Measurements from ENCODE around the gene CACNA1C. TPM values are rescaled to one million over a fixed set of nuclear protein-coding genes. Genes with fewer than 3 reads are reported as not detected.

CACNA1C gene
- total and polyA plus RNA-seq, 2 donors (not counting 1 experiment from before 2014, with no cell fraction given) = 0.01 to 0.02 TPM

GRCh38 chr12:2288875-2289274 is 236.1 kb downstream of the CACNA1C start:
- Histone ChIP-seq H3K36me3 (replicated peaks in 1 of 2; ENCODE audit: control extremely low read depth in 1 of 2, control insufficient read depth in 1 of 2, extremely low read depth in 1 of 2, insufficient read depth in 2 of 2, low read length in 1 of 2) (no peaks in the 10 kb centered on the region), H4K20me1 (ENCODE audit: control insufficient read depth, insufficient read depth, low read length, poor library complexity, severe bottlenecking) (no peaks in the 10 kb centered on the region), H3K4me3 (ENCODE audit: control extremely low read depth in 1 of 5, extremely low read depth in 1 of 5, insufficient read depth in 1 of 5, low read depth in 2 of 5, low read length in 4 of 5) (no peak overlapping the region), H3K27ac (ENCODE audit: low read length in 2 of 2) (no peak overlapping the region), H3K9ac (ENCODE audit: low read length) (no peak overlapping the region), H3K4me2 (replicated peaks; ENCODE audit: low read depth, low read length, poor library complexity, severe bottlenecking) (no peak overlapping the region), H3K27me3 (replicated peaks in 1 of 4; ENCODE audit: control extremely low read depth in 1 of 4, control insufficient read depth in 3 of 4, insufficient read depth in 4 of 4, low read length in 3 of 4) (peaks cover 0 to 14% (median under 1%) of the 10 kb centered on the region in 4 experiments), H2AFZ (ENCODE audit: insufficient read depth, low read depth, low read length, poor library complexity, severe bottlenecking) (no peak overlapping the region), H3K9me3 (ENCODE audit: control extremely low read depth in 1 of 3, control insufficient read depth in 2 of 3, insufficient read depth in 1 of 3, low read length in 2 of 3) (no peaks in the 10 kb centered on the region), H3K79me2 (ENCODE audit: control insufficient read depth, insufficient read depth, low read length) (no peaks in the 10 kb centered on the region), H3K4me1 (ENCODE audit: control insufficient read depth in 2 of 2, insufficient read depth in 2 of 2, low read length in 2 of 2) (no peaks in the 10 kb centered on the region)
- Mint-ChIP-seq H3K4me1 (peaks cover 9% of the 10 kb centered on the region), H3K27me3 (peaks cover 19% of the 10 kb centered on the region), H3K27ac (no peak overlapping the region), H3K4me3 (no peak overlapping the region), H3K9me3 (ENCODE audit: insufficient read depth) (no peaks in the 10 kb centered on the region)
- intact Hi-C loops (cut with micrococcal nuclease) = no loop called here
- ChIA-PET CTCF (interaction anchor here (1.3 kb wide), 1 partner anchor 12 kb away, joined by 4 read pairs; no protein-coding TSS in a partner anchor), POLR2A (no interaction called here)
- no CpG with 5 or more reads among the region's 5 CpGs for WGBS (ENCODE audit: insufficient coverage)
- TF ChIP-seq CTCF (IDR thresholded peaks at IDR 0.05) (no peak), EZH2 (IDR thresholded peaks at IDR 0.05; ENCODE audit: borderline replicate concordance, insufficient read depth, low read depth, low read length, poor library complexity, severe bottlenecking) (no peak)
- DNase-seq (no peak), ATAC-seq (ENCODE audit: low read depth) (no peak)

GRCh38 chr12:2289525-2289924 is 236.7 kb downstream of the CACNA1C start:
- no peak overlapping the region for H3K27ac Mint-ChIP-seq
- Histone ChIP-seq H3K79me2 (ENCODE audit: control insufficient read depth, insufficient read depth, low read length) (no peaks in the 10 kb centered on the region), H3K4me3 (ENCODE audit: control extremely low read depth in 1 of 5, extremely low read depth in 1 of 5, insufficient read depth in 1 of 5, low read depth in 2 of 5, low read length in 4 of 5) (no peak overlapping the region), H3K4me1 (ENCODE audit: control insufficient read depth in 2 of 2, insufficient read depth in 2 of 2, low read length in 2 of 2) (no peaks in the 10 kb centered on the region), H3K36me3 (replicated peaks in 1 of 2; ENCODE audit: control extremely low read depth in 1 of 2, control insufficient read depth in 1 of 2, extremely low read depth in 1 of 2, insufficient read depth in 2 of 2, low read length in 1 of 2) (no peaks in the 10 kb centered on the region), H3K4me2 (replicated peaks; ENCODE audit: low read depth, low read length, poor library complexity, severe bottlenecking) (no peak overlapping the region), H4K20me1 (ENCODE audit: control insufficient read depth, insufficient read depth, low read length, poor library complexity, severe bottlenecking) (no peaks in the 10 kb centered on the region), H3K27ac (ENCODE audit: low read length in 2 of 2) (no peak overlapping the region), H3K9ac (ENCODE audit: low read length) (no peak overlapping the region), H3K9me3 (ENCODE audit: control extremely low read depth in 1 of 3, control insufficient read depth in 2 of 3, insufficient read depth in 1 of 3, low read length in 2 of 3) (no peaks in the 10 kb centered on the region), H3K27me3 (replicated peaks in 1 of 4; ENCODE audit: control extremely low read depth in 1 of 4, control insufficient read depth in 3 of 4, insufficient read depth in 4 of 4, low read length in 3 of 4) (peaks cover 0 to 8% (median 0%) of the 10 kb centered on the region in 4 experiments), H2AFZ (ENCODE audit: insufficient read depth, low read depth, low read length, poor library complexity, severe bottlenecking) (no peak overlapping the region)
- H3K4me3 Mint-ChIP-seq = no peak overlapping the region
- H3K4me1 Mint-ChIP-seq = peaks cover 6% of the 10 kb centered on the region
- 97% methylated on average over 8 of the region's 10 CpGs for WGBS (ENCODE audit: insufficient coverage)
- H3K27me3 Mint-ChIP-seq = peaks cover 16% of the 10 kb centered on the region
- no peaks in the 10 kb centered on the region for H3K9me3 Mint-ChIP-seq (ENCODE audit: insufficient read depth)
- ChIA-PET POLR2A (no interaction called here), CTCF (interaction anchor here (0.6 kb wide), 1 partner anchor 19 kb away, joined by 3 read pairs; no protein-coding TSS in a partner anchor)
- TF ChIP-seq CTCF (IDR thresholded peaks at IDR 0.05) = no peak
- no peak for TF ChIP-seq EZH2 (IDR thresholded peaks at IDR 0.05; ENCODE audit: borderline replicate concordance, insufficient read depth, low read depth, low read length, poor library complexity, severe bottlenecking)
- intact Hi-C loops (cut with micrococcal nuclease) = no loop called here
- ATAC-seq (ENCODE audit: low read depth) (no peak), DNase-seq (no peak)

Data from B cell (primary cell).